Measurements from ENCODE around the gene ESAM. TPM values are rescaled to one million over a fixed set of nuclear protein-coding genes. Genes with fewer than 3 reads are reported as not detected.

ESAM gene
- total and polyA plus RNA-seq, 2 of the 8 experiments (the other 6 are each of a cell fraction or from before 2014, with no cell fraction given), result 0.09 TPM; not detected in 1

GRCh38 chr11:124718801-124719200, 43.3 kb downstream of the ESAM start:
- ChIA-PET POLR2A (ENCODE audit: partially characterized antibody) (interaction anchor here (1.6 kb wide), 1 partner anchor 46 kb away, joined by 5 read pairs; the partner anchor contains the start of genes SIAE and SPA17), CTCF (ENCODE audit: partially characterized antibody) (interaction anchor here (1.1 to 1.6 kb wide), 2 partner anchors 25 to 50 kb away, joined by 3 to 4 read pairs; no protein-coding TSS in a partner anchor)
- Histone ChIP-seq H2AFZ (ENCODE audit: low read length) (no peak overlapping the region), H3K14ac (ENCODE audit: insufficient read length) (no peak overlapping the region), H3K56ac (replicated peaks; ENCODE audit: insufficient read length, low read depth, low read length) (no peak overlapping the region), H3K4me1 (replicated peaks in 1 of 4; ENCODE audit: control insufficient read depth in 3 of 4, insufficient read depth in 4 of 4, low read length in 3 of 4) (peaks cover 0 to 5% (median 3%) of the 10 kb centered on the region in 4 experiments; a peak in 5 of 7 replicates), H4K91ac (replicated peaks; ENCODE audit: insufficient read length, low read length) (no peak overlapping the region), H3K23me2 (ENCODE audit: low read depth, low read length) (peaks cover 8% of the 10 kb centered on the region), H3K79me2 (ENCODE audit: control insufficient read depth in 1 of 2, insufficient read depth in 2 of 2, low read length in 2 of 2) (no peaks in the 10 kb centered on the region), H3K4me2 (ENCODE audit: insufficient read depth in 1 of 2, low read depth in 2 of 2, low read length in 2 of 2) (peak overlapping the region; percentile 81 to 87), H3K36me3 (ENCODE audit: control insufficient read depth in 2 of 4, insufficient read depth in 4 of 4, low read length in 3 of 4) (no peaks in the 10 kb centered on the region), H2BK15ac (ENCODE audit: low read length) (no peak overlapping the region), H3K27ac (ENCODE audit: low read depth, low read length) (no peak overlapping the region), H3K9me3 (ENCODE audit: insufficient read depth in 2 of 2, low read depth in 1 of 2, low read length in 1 of 2) (no peaks in the 10 kb centered on the region), H3K79me1 (ENCODE audit: low read depth, low read length) (no peaks in the 10 kb centered on the region), H3K18ac (ENCODE audit: extremely low read depth, low read length) (no peak overlapping the region), H2BK120ac (replicated peaks; ENCODE audit: low read depth, low read length) (no peak overlapping the region), H3K23ac (ENCODE audit: insufficient read length) (no peak overlapping the region), H2BK12ac (ENCODE audit: low read depth, low read length) (no peak overlapping the region), H3K4ac (replicated peaks; ENCODE audit: insufficient read length, low read depth, low read length) (no peak overlapping the region), H2BK5ac (ENCODE audit: low read depth, low read length) (no peak overlapping the region), H2BK20ac (ENCODE audit: low read length) (no peak overlapping the region), H3K9ac (replicated peaks in 1 of 4; ENCODE audit: extremely low read depth in 1 of 4, low read depth in 3 of 4, low read length in 3 of 4) (no peak overlapping the region), H3K27me3 (replicated peaks in 1 of 4; ENCODE audit: control insufficient read depth in 3 of 4, extremely low read depth in 1 of 4, insufficient read depth in 3 of 4, low read length in 3 of 4) (peaks cover 47 to 85% (median 78%) of the 10 kb centered on the region in 4 experiments), H4K20me1 (replicated peaks in 1 of 2; ENCODE audit: control insufficient read depth in 1 of 2, insufficient read depth in 2 of 2, low read length in 2 of 2) (no peaks in the 10 kb centered on the region), H4K5ac (ENCODE audit: insufficient read length, low read depth, low read length) (no peak overlapping the region), H4K8ac (ENCODE audit: extremely low read depth, insufficient read depth, low read length) (no peak overlapping the region), H3K4me3 (ENCODE audit: extremely low read depth in 1 of 4, insufficient read depth in 2 of 4, low read depth in 3 of 4, low read length in 4 of 4) (peak overlapping the region; percentile 32 to 60 (median 54); a peak in 7 of 8 replicates), H2AK5ac (ENCODE audit: low read depth, low read length) (no peak overlapping the region)
- WGBS, 2 experiments (ENCODE audit: extremely low coverage in 1 of 2, insufficient coverage in 1 of 2, insufficient read length in 1 of 2, insufficient replicate concordance in 2 of 2, low coverage in 1 of 2, low lambda C conversion rate in 2 of 2, missing lambda C conversion rate in 1 of 2), result 30% methylated on average over 14 of the region's 14 CpGs; no CpG with 5 or more reads in 1 of the 2 experiments
- TF ChIP-seq EZH2 (IDR thresholded peaks at IDR 0.05; ENCODE audit: low read depth, low read length, severe bottlenecking) (peak; percentile 30), SUZ12 (IDR thresholded peaks at IDR 0.05; ENCODE audit: low read length) (peak; percentile 8; the same call in 1 of the 2 replicates), YY1 (IDR thresholded peaks at IDR 0.05; ENCODE audit: low read depth, low read length) (no peak)
- DNase-seq (ENCODE audit: low read depth in 1 of 2, low spot score in 2 of 2) (no peak), FAIRE-seq (no peak)
